Epithelial cell of proximal tubule (primary cell): ENCODE data around the gene PPP1R1A. TPM values are rescaled to one million over a fixed set of nuclear protein-coding genes. Genes with fewer than 3 reads are reported as not detected.

ENCODE experiments used
- DNase-seq: peaks from one replicate; pipeline ENCODE4 v3.0.0-alpha.2; 2011; ENCODE audit warnings: low read depth
- H3K4me3 ChIP-seq: 2 replicates; pipeline ENCODE4 v1.5.1; 2011; ENCODE audit warnings: low read depth, mild to moderate bottlenecking, low read length
- total RNA-seq: library from RNA; depleted of rRNA; stranded (reverse); fragments of >200 nt; gene quantifications from 2 replicates; pipeline ENCODE4 v1.2.3, GENCODE V29; 2015
- TF ChIP-seq, protein P1 (sequence below): conservative IDR thresholded peaks from 2 replicates; pipeline ENCODE4 v1.5.1; 2012; ENCODE audit warnings: low read depth, mild to moderate bottlenecking, low read length

Gene PPP1R1A
- total RNA-seq, 1 donor from 2014 or later = 11.1 TPM

DNA sequence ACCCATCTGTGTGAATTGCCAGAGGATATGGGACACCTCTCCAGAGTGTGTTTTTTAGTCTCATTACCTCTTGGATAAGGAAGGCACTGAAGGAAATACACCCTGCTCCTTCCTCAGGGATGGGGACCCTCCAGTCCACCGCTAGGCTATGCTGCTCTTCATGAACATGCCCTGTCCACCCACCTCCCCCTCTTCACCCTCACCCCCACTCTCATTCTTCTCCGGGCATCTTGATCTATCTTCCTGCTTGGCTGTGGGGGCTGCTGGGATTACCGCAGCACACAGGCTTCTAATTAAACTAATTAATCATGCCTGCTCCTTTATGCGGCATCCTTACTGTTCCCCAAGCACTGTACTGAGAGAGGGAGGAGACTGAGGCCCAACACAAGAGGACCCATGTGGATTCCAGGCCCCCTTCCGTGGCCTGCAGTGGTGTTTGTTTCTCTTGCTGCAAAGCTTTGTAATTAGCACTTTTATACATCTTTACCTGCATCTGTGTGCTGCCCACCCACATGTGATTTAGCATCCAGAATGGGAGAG lies 46.6 kb downstream of the PPP1R1A start:
- no peak for DNase-seq
- H3K4me3 ChIP-seq = no peak overlapping the region
- TF ChIP-seq, protein P1, sequence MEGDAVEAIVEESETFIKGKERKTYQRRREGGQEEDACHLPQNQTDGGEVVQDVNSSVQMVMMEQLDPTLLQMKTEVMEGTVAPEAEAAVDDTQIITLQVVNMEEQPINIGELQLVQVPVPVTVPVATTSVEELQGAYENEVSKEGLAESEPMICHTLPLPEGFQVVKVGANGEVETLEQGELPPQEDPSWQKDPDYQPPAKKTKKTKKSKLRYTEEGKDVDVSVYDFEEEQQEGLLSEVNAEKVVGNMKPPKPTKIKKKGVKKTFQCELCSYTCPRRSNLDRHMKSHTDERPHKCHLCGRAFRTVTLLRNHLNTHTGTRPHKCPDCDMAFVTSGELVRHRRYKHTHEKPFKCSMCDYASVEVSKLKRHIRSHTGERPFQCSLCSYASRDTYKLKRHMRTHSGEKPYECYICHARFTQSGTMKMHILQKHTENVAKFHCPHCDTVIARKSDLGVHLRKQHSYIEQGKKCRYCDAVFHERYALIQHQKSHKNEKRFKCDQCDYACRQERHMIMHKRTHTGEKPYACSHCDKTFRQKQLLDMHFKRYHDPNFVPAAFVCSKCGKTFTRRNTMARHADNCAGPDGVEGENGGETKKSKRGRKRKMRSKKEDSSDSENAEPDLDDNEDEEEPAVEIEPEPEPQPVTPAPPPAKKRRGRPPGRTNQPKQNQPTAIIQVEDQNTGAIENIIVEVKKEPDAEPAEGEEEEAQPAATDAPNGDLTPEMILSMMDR = no peak

DNA sequence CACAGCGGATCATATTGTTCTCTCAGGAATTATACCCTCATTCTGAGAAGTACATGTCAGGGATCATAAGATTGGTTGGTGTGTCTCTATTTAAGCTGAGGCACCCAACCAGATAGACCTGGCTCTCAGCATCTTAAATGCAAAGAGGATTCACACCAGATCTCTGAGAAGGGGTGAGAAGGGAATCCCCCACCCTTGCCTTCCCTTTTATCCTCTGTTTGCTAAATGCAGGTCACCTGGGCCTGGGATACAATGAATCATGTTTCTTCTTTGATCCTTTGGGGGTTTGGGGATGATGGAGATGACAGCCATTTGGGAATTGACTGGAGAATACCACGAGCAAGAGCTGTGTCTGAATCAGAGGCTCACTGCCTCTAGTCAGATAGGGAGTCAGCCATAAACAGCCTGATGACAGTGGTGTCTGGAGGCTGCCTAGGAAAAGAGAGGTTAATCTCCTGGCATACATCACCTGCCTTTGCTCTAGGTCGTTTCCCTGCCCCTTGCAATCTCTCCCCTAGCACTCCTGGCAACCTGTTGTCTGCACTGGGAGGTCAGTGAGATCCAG lies 50.2 kb downstream of the PPP1R1A start:
- H3K4me3 ChIP-seq = no peak overlapping the region
- TF ChIP-seq, protein P1 = no peak
- no peak for DNase-seq

DNA sequence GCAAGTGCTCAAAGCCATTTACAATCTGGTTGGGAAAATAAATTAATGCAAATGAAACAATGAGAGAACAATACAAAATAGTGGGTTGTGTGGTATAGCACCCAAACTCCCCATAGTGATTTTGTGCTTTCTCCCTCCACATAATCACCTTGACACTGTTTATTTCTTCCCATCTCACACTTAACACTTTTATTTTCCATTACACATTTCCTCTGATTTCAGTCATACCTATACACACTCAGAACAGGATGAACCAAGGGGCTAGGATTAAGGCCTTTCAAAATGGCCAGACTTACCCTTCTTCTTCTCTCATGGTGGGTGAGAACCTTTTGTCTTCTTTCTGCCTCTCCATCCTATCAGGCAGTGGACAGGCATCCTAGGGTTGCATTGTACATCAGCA lies 53.0 kb downstream of the PPP1R1A start:
- no peak for DNase-seq
- TF ChIP-seq, protein P1 = no peak
- H3K4me3 ChIP-seq = no peak overlapping the region

DNA sequence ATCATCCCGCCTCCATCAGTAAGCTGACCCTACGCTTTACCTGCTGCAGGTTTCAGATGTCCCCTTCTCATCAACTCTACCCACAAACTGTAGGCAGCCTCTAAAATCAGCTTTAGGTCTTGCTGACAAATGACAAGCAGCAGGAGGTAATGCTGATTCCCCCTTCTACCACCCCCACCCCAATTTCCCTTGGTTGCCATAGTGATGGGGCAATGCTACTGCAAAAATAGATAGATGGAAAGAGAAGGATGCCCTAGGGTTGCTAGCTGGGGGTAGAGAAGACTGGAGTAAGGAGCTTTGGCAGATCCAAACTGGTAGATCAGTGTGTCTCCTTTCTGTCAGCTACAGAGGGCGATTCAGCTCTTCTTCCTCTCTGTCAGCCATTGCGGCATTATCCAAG lies 58.9 kb downstream of the PPP1R1A start:
- TF ChIP-seq, protein P1 = no peak
- H3K4me3 ChIP-seq = no peak overlapping the region
- no peak for DNase-seq

Other genes with a start within 250 kb of the PPP1R1A start
- gene GPR84, start 224.2 kb downstream of the PPP1R1A start, total RNA-seq = not detected in 2 replicates
- 3.9 and 4.3 TPM in 2 replicates for gene ZNF385A, start 203.9 kb downstream of the PPP1R1A start, total RNA-seq
- 84.4 and 116 TPM in 2 replicates for gene ITGA5, start 169.4 kb downstream of the PPP1R1A start, total RNA-seq
- not detected in 2 replicates for gene GTSF1, start 115.1 kb downstream of the PPP1R1A start, total RNA-seq
- gene NCKAP1L, start 90.9 kb downstream of the PPP1R1A start, total RNA-seq = not detected in 2 replicates
- 0.14 and 0.63 TPM in 2 replicates for gene PDE1B, start 39.1 kb downstream of the PPP1R1A start, total RNA-seq
- gene LACRT, start 46.2 kb upstream of the PPP1R1A start, total RNA-seq = not detected in 2 replicates
- not detected in 2 replicates for gene DCD, start 59.7 kb upstream of the PPP1R1A start, total RNA-seq